Sigmoid colon (tissue), 7 donors: ENCODE data around the gene RAI2. TPM values are rescaled to one million over a fixed set of nuclear protein-coding genes. Genes with fewer than 3 reads are reported as not detected.
A peak's percentile ranks its signal among the peaks of the same experiment; 100 is the strongest.

Source experiments
- DNase-seq: peaks from one replicate; pipeline ENCODE4 v3.0.0-alpha.2; 2019
- H3K27ac ChIP-seq, 4 donors: fragments of 200-600 bp; sonication (generic); one replicate each; pipeline ENCODE4 v1.5.1; 2016 to 2019; ENCODE audit warnings: mild to moderate bottlenecking in 1 of 4
- H3K27me3 ChIP-seq, 3 donors: fragments of 200-600 bp; sonication (generic); one replicate each; pipeline ENCODE4 v1.5.1; 2019; ENCODE audit warnings: mild to moderate bottlenecking in 1 of 3
- H3K36me3 ChIP-seq, 4 donors: fragments of 200-600 bp; sonication (generic); one replicate each; pipeline ENCODE4 v1.5.1; 2016 to 2019
- H3K4me1 ChIP-seq, 4 donors: fragments of 200-600 bp; sonication (generic); one replicate each; pipeline ENCODE4 v1.5.1; 2017 to 2019
- H3K4me3 ChIP-seq, 4 donors: fragments of 200-600 bp; sonication (generic); one replicate each; pipeline ENCODE4 v1.5.1; 2017 to 2019; ENCODE audit warnings: mild to moderate bottlenecking in 2 of 4, moderate library complexity in 1 of 4
- H3K9me3 ChIP-seq, 4 donors: fragments of 200-600 bp in 3 of 4; sonication (generic) in 3 of 4; one replicate each; pipeline versions ENCODE4 v1.5.1 to v1.6.1; 2013 to 2019
- EP300 ChIP-seq, 4 donors: sonication (generic); formaldehyde crosslinking; IDR thresholded peaks; one replicate each; pipeline ENCODE4 v1.6.1; 2017; ENCODE audit warnings: antibody characterized with exemption in 4 of 4
- POLR2A ChIP-seq, 2 donors: fragments of 450-650 bp; IDR thresholded peaks; one replicate each; pipeline ENCODE4 v1.6.1; 2016; ENCODE audit warnings: antibody characterized with exemption in 2 of 2, mild to moderate bottlenecking in 2 of 2, moderate library complexity in 2 of 2
- POLR2AphosphoS5 ChIP-seq, 4 donors: sonication (generic); formaldehyde crosslinking; IDR thresholded peaks; one replicate each; pipeline ENCODE4 v1.6.1; 2017; ENCODE audit warnings: antibody characterized with exemption in 4 of 4
- WGBS, 2 donors: extraction: QIAGEN DNeasy Blood & Tissue Kit; methylation state at CpG; one replicate each; pipeline ENCODE4 v1.1.7; 2013; 5-methylcytosine and 5-hydroxymethylcytosine counted together
- intact Hi-C: fragments of 100-400 bp; cut with DNase I; formaldehyde crosslinking; loops from one replicate; pipeline ENCODE4 v1.15.1; 2023
- polyA plus RNA-seq, 3 donors: library from polyadenylated mRNA; stranded (reverse); fragments of 200-250 nt; gene quantifications; one replicate each; pipeline ENCODE4 v1.2.3, GENCODE V29; 2013
- total RNA-seq, 4 donors: library from RNA; depleted of rRNA; stranded (reverse); fragments of >200 nt; gene quantifications; one replicate each; pipeline ENCODE4 v1.1.0, GENCODE V29; 2016
- TF ChIP-seq, protein P1 (sequence below), 4 experiments: fragments of 450-650 bp in 3 of 4; fragments of 200-600 bp in 1 of 4; IDR thresholded peaks; one replicate each; pipeline ENCODE4 v1.5.1; 2016 to 2019; ENCODE audit warnings: antibody characterized with exemption in 4 of 4, mild to moderate bottlenecking in 3 of 4, moderate library complexity in 2 of 4
- donor health status: healthy with polysubstance abuse.
- donor health status: Bipolar disorder and iron deficiency.
- donor health status: healthy.

RAI2 gene
- total and polyA plus RNA-seq, 7 donors: 3.7 to 26.0 (median 19.6) TPM

DNA sequence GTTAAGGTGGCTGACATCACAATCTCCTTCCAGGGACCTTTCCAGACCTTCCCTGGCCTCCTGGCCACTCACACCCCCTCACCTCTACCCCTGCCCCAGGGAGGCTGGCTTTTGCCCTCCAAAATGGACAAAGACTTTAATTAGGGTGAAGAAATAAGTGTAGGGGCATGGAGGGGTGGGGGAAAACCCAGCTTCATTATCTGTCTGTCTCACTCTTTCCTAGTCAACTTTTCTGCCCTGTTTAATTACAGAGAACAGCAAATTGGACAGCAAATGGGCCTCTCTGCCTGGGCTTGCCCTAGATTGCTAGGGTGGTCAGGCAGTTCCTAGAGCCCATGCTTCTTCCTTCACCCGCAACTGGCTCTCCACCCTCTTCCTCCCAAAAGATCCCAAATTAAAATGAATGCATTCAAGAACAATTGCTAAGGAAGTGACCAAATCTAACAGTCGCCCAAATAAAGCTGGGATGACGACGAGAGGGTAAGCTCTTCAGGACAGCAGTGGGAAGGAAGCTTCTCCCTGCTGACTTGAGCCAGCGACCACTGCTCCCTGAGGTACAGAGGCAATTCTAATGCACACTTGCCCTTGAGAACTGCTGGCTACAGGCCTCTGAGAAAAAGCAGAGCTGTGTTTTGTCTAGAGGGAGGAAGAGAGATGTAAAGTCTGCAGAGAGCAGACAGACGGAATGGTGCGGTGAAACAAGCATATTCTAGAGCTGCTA is 12.4 kb downstream of the RAI2 start:
- Histone ChIP-seq H3K9me3 (no peaks in the 10 kb centered on the region), H3K36me3 (no peaks in the 10 kb centered on the region), H3K4me3 (no peak overlapping the region), H3K27me3 (no peaks in the 10 kb centered on the region), H3K4me1 (peaks cover 0 to 14% (median 4%) of the 10 kb centered on the region in 4 donors), H3K27ac (peak overlapping the region in 1 of 4 donors; percentile 13)
- DNase-seq: no peak
- 87 to 90% methylated on average over 7 of the region's 7 CpGs for WGBS, 2 donors
- intact Hi-C loops: no loop called here
- TF ChIP-seq EP300 (IDR thresholded peaks at IDR 0.05) (no peak), POLR2AphosphoS5 (IDR thresholded peaks at IDR 0.05) (no peak), POLR2A (IDR thresholded peaks at IDR 0.05) (no peak)
- TF ChIP-seq, protein P1, sequence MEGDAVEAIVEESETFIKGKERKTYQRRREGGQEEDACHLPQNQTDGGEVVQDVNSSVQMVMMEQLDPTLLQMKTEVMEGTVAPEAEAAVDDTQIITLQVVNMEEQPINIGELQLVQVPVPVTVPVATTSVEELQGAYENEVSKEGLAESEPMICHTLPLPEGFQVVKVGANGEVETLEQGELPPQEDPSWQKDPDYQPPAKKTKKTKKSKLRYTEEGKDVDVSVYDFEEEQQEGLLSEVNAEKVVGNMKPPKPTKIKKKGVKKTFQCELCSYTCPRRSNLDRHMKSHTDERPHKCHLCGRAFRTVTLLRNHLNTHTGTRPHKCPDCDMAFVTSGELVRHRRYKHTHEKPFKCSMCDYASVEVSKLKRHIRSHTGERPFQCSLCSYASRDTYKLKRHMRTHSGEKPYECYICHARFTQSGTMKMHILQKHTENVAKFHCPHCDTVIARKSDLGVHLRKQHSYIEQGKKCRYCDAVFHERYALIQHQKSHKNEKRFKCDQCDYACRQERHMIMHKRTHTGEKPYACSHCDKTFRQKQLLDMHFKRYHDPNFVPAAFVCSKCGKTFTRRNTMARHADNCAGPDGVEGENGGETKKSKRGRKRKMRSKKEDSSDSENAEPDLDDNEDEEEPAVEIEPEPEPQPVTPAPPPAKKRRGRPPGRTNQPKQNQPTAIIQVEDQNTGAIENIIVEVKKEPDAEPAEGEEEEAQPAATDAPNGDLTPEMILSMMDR (IDR thresholded peaks at IDR 0.05): no peak

DNA sequence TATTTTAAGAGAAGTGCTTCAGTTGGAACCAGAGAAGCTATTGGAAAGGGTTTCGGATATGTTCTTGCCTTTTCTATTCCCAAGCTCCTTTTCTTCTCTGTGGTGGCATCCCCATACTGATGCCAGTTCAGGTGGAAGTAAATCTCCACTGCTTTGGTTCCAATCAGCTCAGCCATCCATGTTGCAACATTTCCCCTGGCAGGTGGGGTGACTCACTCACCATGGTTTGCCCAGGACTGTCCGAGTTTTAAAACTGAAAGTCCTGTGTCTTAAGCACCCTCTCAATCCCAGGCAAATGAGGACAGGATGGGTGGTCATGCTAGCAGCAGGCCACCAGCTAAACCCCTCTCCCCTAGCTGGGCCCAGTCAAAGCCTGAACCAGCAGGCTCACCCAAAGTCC is 15.1 kb downstream of the RAI2 start:
- H3K27ac ChIP-seq: no peak overlapping the region
- TF ChIP-seq, protein P1 (IDR thresholded peaks at IDR 0.05): no peak
- TF ChIP-seq POLR2AphosphoS5 (IDR thresholded peaks at IDR 0.05) (no peak), POLR2A (IDR thresholded peaks at IDR 0.05) (no peak), EP300 (IDR thresholded peaks at IDR 0.05) (no peak)
- no peaks in the 10 kb centered on the region for H3K36me3 ChIP-seq
- intact Hi-C loops: no loop called here
- no peaks in the 10 kb centered on the region for H3K27me3 ChIP-seq
- H3K9me3 ChIP-seq: no peaks in the 10 kb centered on the region
- no peak for DNase-seq
- H3K4me3 ChIP-seq: no peak overlapping the region
- peaks cover 0 to 14% (median 4%) of the 10 kb centered on the region in 4 donors for H3K4me1 ChIP-seq
- 80 to 86% methylated on average over 2 of the region's 2 CpGs for WGBS, 2 donors

DNA sequence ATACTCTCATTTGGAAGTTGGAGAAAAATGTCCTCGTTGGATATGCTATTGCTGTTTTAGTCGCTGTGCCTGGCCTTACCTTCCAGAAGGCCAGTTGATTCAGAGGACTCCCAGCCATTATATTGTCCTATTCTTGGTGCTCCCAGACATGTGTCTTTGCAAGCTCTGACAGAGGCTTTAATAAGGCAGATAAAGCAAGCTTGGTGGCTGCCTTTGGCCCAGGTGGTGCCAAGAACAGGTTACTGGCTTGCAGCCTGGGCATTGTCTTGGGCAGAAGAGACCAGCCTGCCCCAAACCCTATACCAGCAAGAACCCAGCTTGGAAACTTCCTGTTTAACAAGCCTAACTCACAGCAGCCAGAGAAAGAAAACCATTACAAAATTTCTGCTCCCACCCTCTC is 16.9 kb downstream of the RAI2 start:
- TF ChIP-seq POLR2AphosphoS5 (IDR thresholded peaks at IDR 0.05): no peak
- H3K27ac ChIP-seq: peak overlapping the region in 1 of 4 donors; percentile 5
- no peaks in the 10 kb centered on the region for H3K36me3 ChIP-seq
- H3K27me3 ChIP-seq: no peaks in the 10 kb centered on the region
- WGBS, 2 donors: 69 to 84% methylated on average over 2 of the region's 2 CpGs
- no peak for DNase-seq
- peaks cover 0 to 9% (median 4%) of the 10 kb centered on the region in 4 donors for H3K4me1 ChIP-seq
- intact Hi-C loops: no loop called here
- no peak overlapping the region for H3K4me3 ChIP-seq
- no peaks in the 10 kb centered on the region for H3K9me3 ChIP-seq

DNA sequence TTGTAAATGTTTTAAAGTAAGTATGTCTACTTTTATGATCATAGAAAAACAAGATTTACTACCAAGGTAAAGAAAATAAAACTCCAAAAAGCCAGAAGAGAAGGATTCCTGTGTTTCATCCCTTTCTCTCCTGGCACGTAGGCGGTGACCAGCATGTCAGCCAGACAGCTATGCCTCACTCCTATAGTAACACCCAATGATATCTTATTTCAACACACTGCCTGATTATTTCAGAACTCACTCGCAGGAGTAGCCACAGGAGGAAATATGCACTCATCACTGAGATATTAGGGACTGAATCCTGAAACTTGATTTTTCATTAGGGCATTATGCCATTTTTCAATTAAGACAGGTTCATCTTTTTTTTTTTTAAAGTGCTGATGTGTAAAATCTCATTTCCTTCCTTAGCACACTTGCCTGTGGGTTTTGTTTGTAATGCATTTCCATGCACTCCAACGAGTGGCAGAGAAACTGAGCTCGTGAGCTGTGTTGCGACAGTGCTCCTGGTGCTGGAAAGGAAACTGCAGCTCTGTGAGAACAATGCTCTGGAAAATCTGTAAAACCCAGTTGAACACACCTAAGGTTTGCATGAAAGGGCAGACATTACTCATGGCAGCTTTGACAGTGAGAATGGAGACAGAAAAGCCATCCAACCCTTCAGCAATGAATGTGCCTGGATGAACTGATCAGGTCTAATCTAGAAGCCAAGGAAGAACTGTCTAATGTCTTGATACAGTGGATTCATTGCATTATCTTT is 18.2 kb downstream of the RAI2 start:
- WGBS, 2 donors: 56 to 80% methylated on average over 6 of the region's 6 CpGs
- H3K4me3 ChIP-seq: no peak overlapping the region
- DNase-seq: no peak
- no peaks in the 10 kb centered on the region for H3K36me3 ChIP-seq
- peak overlapping the region in 1 of 4 donors; percentile 23 for H3K27ac ChIP-seq
- intact Hi-C loops: no loop called here
- H3K9me3 ChIP-seq: no peaks in the 10 kb centered on the region
- TF ChIP-seq EP300 (IDR thresholded peaks at IDR 0.05) (no peak), POLR2A (IDR thresholded peaks at IDR 0.05) (no peak), POLR2AphosphoS5 (IDR thresholded peaks at IDR 0.05) (no peak)
- TF ChIP-seq, protein P1 (IDR thresholded peaks at IDR 0.05): no peak
- no peaks in the 10 kb centered on the region for H3K27me3 ChIP-seq
- H3K4me1 ChIP-seq: no peaks in the 10 kb centered on the region

DNA sequence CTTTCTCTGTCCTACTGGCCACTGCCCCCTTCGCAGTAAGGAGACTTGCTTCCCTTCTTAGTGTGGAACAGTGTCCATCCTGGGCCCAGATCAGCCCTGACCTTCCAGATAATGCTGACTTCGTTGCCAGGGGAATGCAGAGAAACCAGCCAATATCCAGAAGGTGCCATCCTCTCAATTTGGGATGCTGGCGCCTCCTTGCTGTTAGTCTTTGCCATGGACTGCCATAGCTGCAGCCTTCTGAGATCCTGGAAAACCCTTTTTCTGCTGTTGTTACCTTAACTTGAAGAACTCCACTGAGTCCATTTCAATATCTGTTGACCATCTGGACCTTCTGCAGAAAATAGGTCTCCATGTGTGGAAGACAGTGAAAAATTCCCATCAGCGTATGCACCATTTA is 21.8 kb downstream of the RAI2 start:
- Histone ChIP-seq H3K36me3 (no peaks in the 10 kb centered on the region), H3K4me1 (no peaks in the 10 kb centered on the region), H3K27me3 (no peaks in the 10 kb centered on the region), H3K4me3 (no peak overlapping the region), H3K27ac (no peak overlapping the region), H3K9me3 (no peaks in the 10 kb centered on the region)
- WGBS, 2 donors: 84 to 85% methylated on average over 4 of the region's 4 CpGs
- intact Hi-C loops: no loop called here
- TF ChIP-seq POLR2AphosphoS5 (IDR thresholded peaks at IDR 0.05): no peak
- TF ChIP-seq POLR2A (IDR thresholded peaks at IDR 0.05): no peak
- TF ChIP-seq EP300 (IDR thresholded peaks at IDR 0.05): no peak
- DNase-seq: no peak
